Myocyte (in vitro differentiated cells): ENCODE measurements around the gene EIF5A. TPM values are rescaled to one million over a fixed set of nuclear protein-coding genes. Genes with fewer than 3 reads are reported as not detected.

Experiments
- DNase-seq: peaks from one replicate; pipeline ENCODE4 v3.0.0-alpha.2; 2012; ENCODE audit warnings: low read depth
- total RNA-seq: library from RNA; depleted of rRNA; stranded (reverse); fragments of >200 nt; gene quantifications from 2 replicates; pipeline ENCODE4 v1.2.3, GENCODE V29; 2014

Gene EIF5A
- total RNA-seq, 1 donor from 2014 or later, result 510 TPM

DNA sequence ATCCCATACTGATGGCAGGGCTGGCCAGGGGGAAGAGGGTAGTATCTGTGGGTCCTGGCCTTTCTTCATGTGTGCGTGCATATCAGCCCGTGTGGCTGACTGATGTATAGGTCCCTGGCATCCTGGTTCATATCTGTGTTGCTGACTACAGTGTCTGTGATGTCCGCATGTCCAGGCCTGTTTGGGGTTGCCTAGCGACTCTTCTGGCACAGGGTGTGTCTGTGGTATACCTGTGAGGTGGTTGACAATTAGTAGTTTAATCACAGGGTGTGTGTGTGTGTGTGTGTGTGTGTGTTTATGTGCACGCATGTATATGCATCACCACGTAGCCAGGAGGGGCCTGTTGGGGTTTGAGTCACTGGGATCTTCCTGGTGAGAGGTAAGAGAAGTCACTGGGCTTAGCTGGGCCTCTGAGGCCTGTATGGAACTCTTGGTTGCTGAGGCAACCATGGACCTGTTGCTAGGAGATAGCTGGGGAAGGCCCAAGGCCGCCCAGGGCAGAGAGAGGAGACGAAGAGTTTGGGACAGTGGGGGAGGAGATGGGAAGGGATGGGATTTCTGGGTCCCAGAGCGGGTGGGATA, 46.9 kb downstream of the EIF5A start:
- DNase-seq, result no peak

DNA sequence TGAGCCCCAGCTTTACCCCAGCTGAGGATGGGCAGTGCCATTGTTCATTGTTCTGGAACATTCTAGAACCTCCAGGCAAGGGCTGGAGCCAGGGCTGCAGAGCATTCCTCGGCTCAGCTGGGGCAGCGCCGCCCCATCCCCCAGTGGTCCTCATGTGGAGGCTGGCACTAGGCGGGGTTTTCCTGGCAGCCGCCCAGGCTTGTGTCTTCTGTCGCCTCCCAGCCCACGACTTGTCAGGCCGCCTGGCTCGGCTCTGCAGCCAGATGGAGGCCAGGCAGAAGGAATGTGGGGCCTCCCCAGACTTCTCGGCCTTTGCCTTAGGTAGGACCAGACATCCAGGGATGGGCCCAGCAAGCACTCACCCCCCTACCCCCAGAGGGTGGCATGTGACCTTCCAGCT, 47.6 kb downstream of the EIF5A start, which contains the start of gene TMEM95:
TMEM95 (plus strand) TSS at position 104 of the 400 bp plus-strand sequence; CDS start at position 153, 49 bp downstream.
- peak; percentile 70 for DNase-seq

DNA sequence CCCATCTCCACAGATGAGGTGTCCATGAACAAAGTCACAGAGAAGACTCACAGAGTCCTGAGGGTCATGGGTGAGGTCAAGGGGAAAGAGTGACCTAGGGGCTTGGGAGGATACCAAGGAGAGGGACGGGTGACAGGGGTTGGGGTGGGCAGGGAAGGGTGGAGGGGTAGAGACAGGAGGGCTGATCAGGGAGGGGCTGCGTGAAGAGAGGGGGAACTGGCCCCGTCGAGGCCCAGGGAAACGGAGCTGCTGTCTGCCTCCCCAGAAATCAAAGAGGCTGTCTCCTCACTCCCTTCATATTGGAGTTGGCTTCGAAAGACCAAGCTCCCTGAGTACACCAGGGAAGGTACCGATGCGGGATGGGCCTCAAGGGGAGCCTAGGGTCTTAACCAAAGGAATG, 48.1 kb downstream of the EIF5A start:
- no peak for DNase-seq

DNA sequence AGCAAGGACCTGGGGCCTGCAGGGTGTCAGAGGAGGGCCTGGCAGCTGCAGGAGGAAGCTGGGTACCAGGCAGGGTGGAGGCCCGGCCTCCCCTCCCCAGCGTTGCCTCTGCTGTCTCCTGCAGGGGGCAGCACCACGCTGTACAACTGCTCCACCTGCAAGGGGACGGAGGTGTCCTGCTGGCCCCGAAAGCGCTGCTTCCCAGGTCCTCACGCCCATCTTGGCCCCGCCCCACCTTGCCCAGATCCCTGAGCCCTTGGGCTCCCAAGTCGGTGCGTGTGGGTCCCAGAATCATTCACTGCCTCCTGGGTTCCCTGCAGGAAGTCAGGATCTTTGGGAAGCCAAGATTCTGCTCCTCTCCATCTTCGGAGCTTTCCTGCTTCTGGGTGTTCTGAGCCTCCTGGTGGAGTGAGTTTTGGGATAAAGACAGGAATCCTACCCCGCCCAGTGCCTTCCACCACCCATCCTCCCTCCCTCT, 48.7 kb downstream of the EIF5A start:
- peak; percentile 57 for DNase-seq

DNA sequence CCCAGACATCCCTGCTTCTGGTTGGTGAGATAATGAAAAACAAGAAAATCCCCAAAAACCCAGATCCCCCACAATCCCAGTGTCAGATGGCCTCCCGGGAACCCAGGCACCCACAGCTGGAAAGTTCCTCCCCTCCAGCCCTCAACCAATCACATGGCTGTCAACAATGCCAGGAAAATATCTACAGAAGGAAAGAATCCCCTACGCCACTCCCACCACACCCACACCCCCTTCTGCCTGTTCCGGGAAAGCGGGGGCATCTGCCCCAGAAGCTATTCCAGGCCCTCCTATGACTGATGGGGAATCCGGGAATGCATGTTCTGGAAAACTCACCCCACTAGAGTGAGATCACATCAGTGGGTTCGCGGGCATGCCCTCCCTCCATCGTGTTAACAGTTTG, 49.3 kb downstream of the EIF5A start:
- DNase-seq, result no peak

DNA sequence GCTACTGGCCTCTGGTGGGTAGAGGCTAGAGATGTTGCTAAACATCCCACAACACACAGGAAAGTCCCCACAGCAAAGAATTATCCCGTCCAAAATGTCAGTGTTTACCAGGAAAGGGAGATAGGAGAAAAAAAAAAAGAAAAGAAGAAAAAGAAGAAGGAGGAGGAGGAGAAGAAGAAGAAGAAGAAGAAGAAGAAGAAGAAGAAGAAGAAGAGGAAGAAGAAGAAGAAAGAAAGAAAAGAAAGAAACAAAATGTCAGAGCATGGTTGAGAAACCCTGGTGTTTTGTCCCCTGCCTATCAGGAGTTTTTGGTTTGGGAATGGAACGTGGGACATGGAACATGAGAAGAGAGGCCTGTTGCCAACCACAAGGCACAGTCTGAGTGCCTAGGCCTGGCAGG, 50.0 kb downstream of the EIF5A start:
- DNase-seq, result no peak

DNA sequence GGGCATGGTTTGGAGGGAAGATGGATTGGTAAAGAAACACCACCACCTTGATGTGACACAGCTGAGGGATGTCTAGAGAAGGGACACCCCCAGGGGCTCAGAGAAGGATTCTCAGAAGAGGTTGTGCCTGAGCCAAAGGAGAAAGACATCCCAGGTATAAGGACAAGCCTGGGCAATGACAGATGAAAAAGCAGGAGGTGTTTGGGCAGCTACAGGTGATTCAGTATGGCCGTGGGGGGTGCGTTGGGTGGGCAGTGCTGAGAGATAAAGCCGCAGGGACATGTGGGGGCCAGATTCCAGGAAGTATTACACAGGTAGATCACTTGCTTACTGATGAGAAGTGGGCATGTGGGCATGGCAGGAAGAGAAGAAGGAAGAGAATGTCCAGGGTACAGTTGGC, 54.5 kb downstream of the EIF5A start:
- no peak for DNase-seq

Other genes starting within 250 kb of the EIF5A start
- not detected in 2 replicates for gene CLEC10A, start 227.4 kb upstream of the EIF5A start, total RNA-seq
- gene ASGR2, start 192.8 kb upstream of the EIF5A start, total RNA-seq, result not detected in 2 replicates
- 0.13 TPM in 1 of 2 replicates, not detected in the other for gene ASGR1, start 128.3 kb upstream of the EIF5A start, total RNA-seq
- 11.8 and 18.7 TPM in 2 replicates for gene DLG4, start 87.8 kb upstream of the EIF5A start, total RNA-seq
- gene ACADVL, start 87.7 kb upstream of the EIF5A start, total RNA-seq, result 659 and 702 TPM in 2 replicates
- gene DVL2, start 73.1 kb upstream of the EIF5A start, total RNA-seq, result 71.0 and 80.5 TPM in 2 replicates
- 52.3 and 54.7 TPM in 2 replicates for gene PHF23, start 68.2 kb upstream of the EIF5A start, total RNA-seq
- gene GABARAP, start 65.2 kb upstream of the EIF5A start, total RNA-seq, result 239 and 315 TPM in 2 replicates
- 69.1 and 88.9 TPM in 2 replicates for gene CTDNEP1, start 55.9 kb upstream of the EIF5A start, total RNA-seq
- 75.1 and 81.8 TPM in 2 replicates for gene ELP5, start 55.4 kb upstream of the EIF5A start, total RNA-seq
- not detected in 2 replicates for gene CLDN7, start 45.1 kb upstream of the EIF5A start, total RNA-seq
- gene SLC2A4, start 25.9 kb upstream of the EIF5A start, total RNA-seq, result 20.0 and 28.3 TPM in 2 replicates
- gene YBX2, start 13.0 kb upstream of the EIF5A start, total RNA-seq, result 4.1 and 9.6 TPM in 2 replicates
- 92.2 and 95.8 TPM in 2 replicates for gene GPS2, start 7.7 kb downstream of the EIF5A start, total RNA-seq
- gene NEURL4, start 21.7 kb downstream of the EIF5A start, total RNA-seq, result 19.5 and 22.3 TPM in 2 replicates
- not detected in 2 replicates for gene ACAP1, start 28.9 kb downstream of the EIF5A start, total RNA-seq
- gene KCTD11, start 44.5 kb downstream of the EIF5A start, total RNA-seq, result 10.0 and 10.1 TPM in 2 replicates
- gene TMEM95, start 47.5 kb downstream of the EIF5A start, total RNA-seq, result not detected in 2 replicates
- not detected in 2 replicates for gene TNK1, start 73.5 kb downstream of the EIF5A start, total RNA-seq
- gene PLSCR3, start 86.9 kb downstream of the EIF5A start, total RNA-seq, result 15.1 and 22.3 TPM in 2 replicates
- 69.6 and 76.5 TPM in 2 replicates for gene TMEM256, start 96.5 kb downstream of the EIF5A start, total RNA-seq
- 5.7 and 7.2 TPM in 2 replicates for gene NLGN2, start 100.2 kb downstream of the EIF5A start, total RNA-seq
- gene SPEM1, start 112.7 kb downstream of the EIF5A start, total RNA-seq, result not detected in 2 replicates
- gene SPEM2, start 118.0 kb downstream of the EIF5A start, total RNA-seq, result not detected in 2 replicates
- gene SPEM3, start 121.2 kb downstream of the EIF5A start, total RNA-seq, result not detected in 2 replicates
- gene TMEM102, start 127.8 kb downstream of the EIF5A start, total RNA-seq, result 0.13 and 0.21 TPM in 2 replicates
- gene FGF11, start 131.9 kb downstream of the EIF5A start, total RNA-seq, result 41.7 and 89.9 TPM in 2 replicates
- gene CHRNB1, start 137.4 kb downstream of the EIF5A start, total RNA-seq, result 213 and 222 TPM in 2 replicates
- gene ZBTB4, start 172.0 kb downstream of the EIF5A start, total RNA-seq, result 32.8 and 38.0 TPM in 2 replicates
- not detected in 2 replicates for gene SLC35G6, start 173.8 kb downstream of the EIF5A start, total RNA-seq
- gene POLR2A, start 176.7 kb downstream of the EIF5A start, total RNA-seq, result 41.2 and 47.1 TPM in 2 replicates
- gene TNFSF12, start 241.4 kb downstream of the EIF5A start, total RNA-seq, result 7.4 and 8.6 TPM in 2 replicates